Uterus (tissue), 2 donors: Measurements from ENCODE around the gene AP4E1.
"Not testable (repeated sequence)": the region's sequence is repeated elsewhere in the genome, so short reads cannot be mapped to it uniquely, and the experiment has no call there.

Experiments
- CTCF ChIP-seq, 4 experiments: fragments of 200-600 bp in 2 of 4; fragments of 450-650 bp in 2 of 4; sonication (generic) in 2 of 4; IDR thresholded peaks; one replicate each; pipeline ENCODE4 v1.5.1; 2016 to 2019; ENCODE audit warnings: antibody characterized with exemption in 4 of 4, mild to moderate bottlenecking in 2 of 4, moderate library complexity in 1 of 4
- POLR2A ChIP-seq, 2 donors: fragments of 450-650 bp; IDR thresholded peaks; one replicate each; pipeline ENCODE4 v1.6.1; 2016; ENCODE audit warnings: antibody characterized with exemption in 2 of 2, mild to moderate bottlenecking in 1 of 2, moderate library complexity in 1 of 2

- TF ChIP-seq POLR2A, CTCF (IDR thresholded peaks at IDR 0.05): not testable (repeated sequence)
These were observed 33.2 kb upstream of the AP4E1 start for GRCh38 chr15:50875238-50875637.
